Measurements from ENCODE around the gene ATG5.
A peak's percentile ranks its signal among the peaks of the same experiment; 100 is the strongest.

The ATG5 gene

DNA sequence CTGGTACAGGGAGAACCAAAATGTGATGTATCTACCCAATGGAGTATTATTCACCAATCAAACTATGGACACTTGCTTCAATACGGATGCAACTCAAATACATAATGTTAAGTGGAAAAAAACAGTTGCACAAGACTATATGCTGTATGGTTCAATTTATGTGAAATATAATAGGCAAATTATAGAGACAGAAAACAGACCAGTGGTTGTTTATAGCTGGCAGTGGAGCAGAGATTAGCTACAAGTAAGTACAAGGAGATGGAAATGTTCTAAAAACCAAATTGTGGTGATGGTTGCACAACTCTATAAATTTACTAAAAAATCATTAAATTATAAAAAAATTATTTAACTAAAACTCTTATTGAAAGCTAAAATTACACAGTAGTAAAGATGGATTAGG lies 126.2 kb downstream of the ATG5 start:
- in situ Hi-C loops (cut with HindIII; ENCODE audit: low sequenced_read_pairs), result no loop called here
- TF ChIP-seq, protein P1, sequence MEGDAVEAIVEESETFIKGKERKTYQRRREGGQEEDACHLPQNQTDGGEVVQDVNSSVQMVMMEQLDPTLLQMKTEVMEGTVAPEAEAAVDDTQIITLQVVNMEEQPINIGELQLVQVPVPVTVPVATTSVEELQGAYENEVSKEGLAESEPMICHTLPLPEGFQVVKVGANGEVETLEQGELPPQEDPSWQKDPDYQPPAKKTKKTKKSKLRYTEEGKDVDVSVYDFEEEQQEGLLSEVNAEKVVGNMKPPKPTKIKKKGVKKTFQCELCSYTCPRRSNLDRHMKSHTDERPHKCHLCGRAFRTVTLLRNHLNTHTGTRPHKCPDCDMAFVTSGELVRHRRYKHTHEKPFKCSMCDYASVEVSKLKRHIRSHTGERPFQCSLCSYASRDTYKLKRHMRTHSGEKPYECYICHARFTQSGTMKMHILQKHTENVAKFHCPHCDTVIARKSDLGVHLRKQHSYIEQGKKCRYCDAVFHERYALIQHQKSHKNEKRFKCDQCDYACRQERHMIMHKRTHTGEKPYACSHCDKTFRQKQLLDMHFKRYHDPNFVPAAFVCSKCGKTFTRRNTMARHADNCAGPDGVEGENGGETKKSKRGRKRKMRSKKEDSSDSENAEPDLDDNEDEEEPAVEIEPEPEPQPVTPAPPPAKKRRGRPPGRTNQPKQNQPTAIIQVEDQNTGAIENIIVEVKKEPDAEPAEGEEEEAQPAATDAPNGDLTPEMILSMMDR (IDR thresholded peaks at IDR 0.05; ENCODE audit: low read depth, low read length), result no peak
- no peak overlapping the region for H3K4me3 ChIP-seq (ENCODE audit: low read depth, low read length)
- no peak for DNase-seq (ENCODE audit: low read depth, low spot score)

DNA sequence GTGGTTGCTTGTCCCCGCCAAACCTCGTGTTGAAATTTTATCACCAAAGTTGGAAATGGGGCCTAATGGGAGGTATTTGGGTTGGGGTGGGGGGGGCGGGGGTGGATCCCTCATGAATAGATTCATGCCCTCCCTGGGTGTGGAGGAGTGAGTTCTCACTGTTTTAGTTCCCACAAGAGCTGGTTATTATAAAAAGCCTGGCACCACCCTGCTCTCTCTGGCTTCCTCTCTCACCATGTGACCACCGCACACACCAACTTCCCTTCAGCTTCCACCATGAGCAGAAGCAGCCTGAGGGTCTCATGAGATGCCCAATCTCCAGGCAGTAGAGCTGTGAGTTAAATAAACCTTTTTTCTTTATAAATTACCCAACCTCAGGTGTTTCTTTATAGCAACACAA lies 128.1 kb downstream of the ATG5 start:
- in situ Hi-C loops (cut with HindIII; ENCODE audit: low sequenced_read_pairs), result no loop called here
- H3K4me3 ChIP-seq (ENCODE audit: low read depth, low read length), result no peak overlapping the region
- TF ChIP-seq, protein P1 (IDR thresholded peaks at IDR 0.05; ENCODE audit: low read depth, low read length), result no peak
- no peak for DNase-seq (ENCODE audit: low read depth, low spot score)

DNA sequence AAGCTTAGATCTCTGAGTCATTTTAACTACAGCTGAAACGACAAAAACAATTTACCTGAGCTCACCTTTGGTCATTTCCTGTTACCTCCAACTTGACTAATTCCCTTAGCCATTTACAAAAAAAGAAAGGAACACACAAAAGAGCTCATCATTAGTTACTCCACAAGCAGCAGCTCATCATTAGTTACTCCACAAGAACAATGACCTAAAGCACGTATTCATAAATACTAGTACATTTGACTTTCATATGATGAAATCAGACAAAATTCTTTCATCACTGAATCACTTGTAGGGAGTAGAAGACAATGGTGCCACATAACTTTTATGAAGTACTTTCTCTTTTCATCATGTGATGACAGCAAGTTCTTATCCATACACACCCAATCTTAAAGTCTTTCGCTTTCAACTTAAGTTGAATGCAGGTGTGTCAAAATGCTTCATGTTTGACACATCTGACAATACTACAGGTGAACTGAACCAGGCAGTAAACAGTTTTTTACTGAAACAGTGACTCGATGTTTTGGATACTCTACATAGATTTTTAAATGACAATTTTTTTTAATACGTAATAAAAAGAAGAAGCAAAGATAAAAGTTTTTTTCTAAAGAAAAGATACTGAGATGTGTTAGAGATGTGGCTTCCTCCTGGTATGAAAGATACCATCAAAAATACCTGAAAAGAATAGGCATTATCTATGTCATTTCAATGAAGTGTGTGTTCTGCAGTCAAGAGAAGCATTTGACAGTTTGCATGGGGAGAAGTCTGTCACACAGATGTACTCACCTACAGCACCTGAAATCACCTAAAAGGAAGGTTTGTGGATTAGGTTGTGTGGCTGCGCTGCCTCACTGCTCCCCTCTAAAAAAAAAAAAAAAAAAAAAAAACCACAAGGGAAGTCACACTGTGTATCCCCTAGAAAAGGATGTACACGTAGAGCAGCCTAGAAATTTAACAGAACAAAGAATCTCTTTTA lies 130.3 kb downstream of the ATG5 start:
- DNase-seq (ENCODE audit: low read depth, low spot score), result peak; percentile 52
- H3K4me3 ChIP-seq (ENCODE audit: low read depth, low read length), result no peak overlapping the region
- in situ Hi-C loops (cut with HindIII; ENCODE audit: low sequenced_read_pairs), result no loop called here
- TF ChIP-seq, protein P1 (IDR thresholded peaks at IDR 0.05; ENCODE audit: low read depth, low read length), result no peak

DNA sequence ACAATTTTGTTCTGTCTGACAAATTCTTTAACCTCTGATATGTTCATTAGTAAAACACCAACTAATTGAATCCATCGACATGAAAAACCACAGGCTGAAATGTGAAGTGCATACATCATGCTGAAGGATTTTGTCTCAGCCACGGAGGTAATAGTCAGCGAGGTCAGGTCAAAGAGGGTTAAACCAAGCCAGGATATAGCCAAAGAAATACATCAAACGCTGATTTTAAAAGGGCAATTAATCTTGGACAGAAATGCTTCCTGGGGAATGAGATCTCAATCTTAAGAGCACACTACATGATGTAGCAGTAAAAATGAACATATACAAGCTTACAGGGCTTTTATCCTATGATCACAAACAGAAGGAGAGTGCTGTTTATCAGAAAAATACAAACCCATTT lies 132.7 kb downstream of the ATG5 start:
- H3K4me3 ChIP-seq (ENCODE audit: low read depth, low read length), result no peak overlapping the region
- TF ChIP-seq, protein P1 (IDR thresholded peaks at IDR 0.05; ENCODE audit: low read depth, low read length), result no peak

DNA sequence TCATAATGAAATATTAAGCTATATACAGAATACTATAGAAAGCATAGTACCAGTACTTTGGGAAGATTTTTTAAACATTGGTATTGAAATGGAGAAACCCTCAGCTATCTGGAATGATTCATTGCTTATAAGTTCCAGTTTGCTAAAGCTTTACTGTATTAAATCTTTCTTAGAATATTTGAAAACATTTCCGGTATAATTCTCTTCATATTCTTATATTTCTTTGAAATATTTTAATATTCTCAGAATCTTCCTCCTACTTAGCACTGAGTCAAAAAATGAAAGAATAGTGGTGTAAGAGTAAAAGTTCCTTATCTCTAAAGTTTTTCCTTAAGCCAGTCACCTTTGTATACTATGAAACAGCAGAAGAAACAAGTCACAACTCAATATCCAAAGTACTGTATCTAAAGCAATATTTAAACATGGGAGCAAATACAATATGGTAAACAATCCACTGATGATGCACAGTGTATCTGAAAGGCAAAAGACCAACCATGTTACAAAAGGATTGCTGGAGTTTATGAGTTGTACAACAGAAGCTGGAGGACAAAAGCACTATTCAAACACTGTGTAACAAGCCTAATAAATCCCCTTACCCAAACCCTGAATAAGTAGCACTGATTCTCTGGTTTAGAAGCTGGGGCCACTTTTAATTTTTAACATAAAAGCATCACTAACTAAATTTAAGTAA lies 137.3 kb downstream of the ATG5 start:
- H3K4me3 ChIP-seq (ENCODE audit: low read depth, low read length), result no peak overlapping the region
- TF ChIP-seq, protein P1 (IDR thresholded peaks at IDR 0.05; ENCODE audit: low read depth, low read length), result no peak
- no peak for DNase-seq (ENCODE audit: low read depth, low spot score)
- in situ Hi-C loops (cut with HindIII; ENCODE audit: low sequenced_read_pairs), result no loop called here

More for the DNA sequence above, 132.7 kb downstream of the ATG5 start:
- in situ Hi-C loops (cut with HindIII; ENCODE audit: low sequenced_read_pairs), result no loop called here
- DNase-seq (ENCODE audit: low read depth, low spot score), result peak; percentile 35

DNA sequence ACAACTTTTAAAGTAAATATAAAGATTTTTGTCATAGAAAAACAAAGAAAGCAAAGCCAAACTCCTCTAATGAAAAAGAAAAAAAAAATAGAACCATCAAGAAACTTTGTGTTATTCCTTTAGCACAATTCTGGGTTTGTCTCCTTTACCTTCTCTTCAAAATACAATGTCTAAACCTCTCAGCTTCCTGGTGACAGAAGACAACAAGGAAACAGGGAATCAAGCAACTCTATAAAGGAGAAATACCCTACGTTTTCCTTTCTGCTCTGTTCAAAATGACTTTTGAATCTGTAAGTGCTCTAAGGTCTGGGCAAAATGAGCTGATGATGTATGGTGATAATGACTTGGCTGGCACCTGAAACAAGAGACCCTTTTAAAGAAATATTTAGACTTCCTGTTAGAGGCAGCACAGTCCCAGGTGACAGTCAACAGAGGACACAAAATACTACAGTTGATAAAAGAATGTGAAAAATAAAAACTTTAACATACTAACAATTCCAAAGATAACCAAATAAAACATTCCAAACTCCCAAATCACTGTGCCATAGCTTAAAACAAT lies 138.1 kb downstream of the ATG5 start:
- no peak overlapping the region for H3K4me3 ChIP-seq (ENCODE audit: low read depth, low read length)
- DNase-seq (ENCODE audit: low read depth, low spot score), result no peak
- in situ Hi-C loops (cut with HindIII; ENCODE audit: low sequenced_read_pairs), result no loop called here
- TF ChIP-seq, protein P1 (IDR thresholded peaks at IDR 0.05; ENCODE audit: low read depth, low read length), result no peak

Data from astrocyte of the spinal cord (primary cell).